ENCODE measurements around the gene SPINK14. TPM values are rescaled to one million over a fixed set of nuclear protein-coding genes. Genes with fewer than 3 reads are reported as not detected.

Gene SPINK14
- total RNA-seq (2014; rRNA removed), result not detected in 2 replicates
- not detected for polyA plus RNA-seq (2012)

GRCh38 chr5:148168246-148168645, at the start of gene SPINK14:
Gene SPINK14 (plus strand): TSS chr5:148168546. CDS start chr5:148169733, 1,187 bp downstream.
- DNase-seq (ENCODE audit: low read depth), result no peak

GRCh38 chr5:148120317-148120716, 48.0 kb upstream of the SPINK14 start:
- no peak for DNase-seq (ENCODE audit: low read depth)

- DNase-seq (ENCODE audit: low read depth), result peak; percentile 17
These were observed 42.7 kb upstream of the SPINK14 start for GRCh38 chr5:148125641-148126040.

GRCh38 chr5:148135091-148136048, 33.0 kb upstream of the SPINK14 start:
- no peak for DNase-seq (ENCODE audit: low read depth)

- no peak for DNase-seq (ENCODE audit: low read depth)
These were observed 27.5 kb upstream of the SPINK14 start for GRCh38 chr5:148140846-148141245.

- DNase-seq (ENCODE audit: low read depth), result no peak
These were observed 26.7 kb upstream of the SPINK14 start for GRCh38 chr5:148141645-148142044.

- no peak for DNase-seq (ENCODE audit: low read depth)
These were observed 22.4 kb upstream of the SPINK14 start for GRCh38 chr5:148145916-148146315.

GRCh38 chr5:148146487-148146886, 21.9 kb upstream of the SPINK14 start:
- no peak for DNase-seq (ENCODE audit: low read depth)

- no peak for DNase-seq (ENCODE audit: low read depth)
These were observed 20.9 kb upstream of the SPINK14 start for GRCh38 chr5:148147415-148147814.

GRCh38 chr5:148151872-148152271, 16.5 kb upstream of the SPINK14 start:
- no peak for DNase-seq (ENCODE audit: low read depth)

- no peak for DNase-seq (ENCODE audit: low read depth)
These were observed 15.6 kb upstream of the SPINK14 start for GRCh38 chr5:148152781-148153180.

GRCh38 chr5:148156609-148157008, 11.7 kb upstream of the SPINK14 start:
- DNase-seq (ENCODE audit: low read depth), result no peak

- no peak for DNase-seq (ENCODE audit: low read depth)
These were observed 6.3 kb upstream of the SPINK14 start for GRCh38 chr5:148162038-148162437.

- no peak for DNase-seq (ENCODE audit: low read depth)
These were observed 5.0 kb upstream of the SPINK14 start for GRCh38 chr5:148163345-148163744.

GRCh38 chr5:148166550-148167283, 1.6 kb upstream of the SPINK14 start:
- no peak for DNase-seq (ENCODE audit: low read depth)

- DNase-seq (ENCODE audit: low read depth), result no peak
These were observed 4.0 kb downstream of the SPINK14 start for GRCh38 chr5:148172377-148172776.

- DNase-seq (ENCODE audit: low read depth), result no peak
These were observed 8.1 kb downstream of the SPINK14 start for GRCh38 chr5:148176480-148176879.

GRCh38 chr5:148177207-148177606, 8.9 kb downstream of the SPINK14 start:
- DNase-seq (ENCODE audit: low read depth), result no peak

- DNase-seq (ENCODE audit: low read depth), result peak; percentile 50
These were observed 11.0 kb downstream of the SPINK14 start for GRCh38 chr5:148179234-148179824.

GRCh38 chr5:148186248-148187003, 18.1 kb downstream of the SPINK14 start:
- peak; percentile 37 for DNase-seq (ENCODE audit: low read depth)

- DNase-seq (ENCODE audit: low read depth), result no peak
These were observed 22.7 kb downstream of the SPINK14 start for GRCh38 chr5:148191010-148191409.
